Fibroblast of gingiva (primary cell): ENCODE measurements around the gene HTRA3.

Source experiments
- DNase-seq: peaks from one replicate; pipeline ENCODE4 v3.0.0-alpha.2; 2011; ENCODE audit warnings: low read depth

The HTRA3 gene

DNA sequence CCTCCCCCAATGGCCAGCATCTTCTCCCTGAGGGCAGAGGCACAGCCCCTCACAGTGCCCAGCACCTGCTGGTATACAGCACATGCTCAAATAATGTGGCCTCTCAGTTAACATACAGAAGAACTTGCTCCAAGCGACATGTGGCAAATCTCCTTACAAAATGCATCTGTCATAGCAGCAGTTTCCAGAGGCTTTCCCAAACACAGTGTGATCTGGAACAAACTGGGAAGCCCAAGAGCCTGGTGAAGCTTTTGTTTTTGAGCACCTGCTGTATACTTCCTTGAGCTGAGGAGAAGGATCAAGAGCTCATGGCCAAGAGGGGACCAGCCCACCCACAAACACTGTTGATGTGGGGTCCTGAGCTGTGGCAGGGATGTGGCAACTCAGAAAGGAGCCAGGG, 34.8 kb upstream of the HTRA3 start:
- DNase-seq: no peak

DNA sequence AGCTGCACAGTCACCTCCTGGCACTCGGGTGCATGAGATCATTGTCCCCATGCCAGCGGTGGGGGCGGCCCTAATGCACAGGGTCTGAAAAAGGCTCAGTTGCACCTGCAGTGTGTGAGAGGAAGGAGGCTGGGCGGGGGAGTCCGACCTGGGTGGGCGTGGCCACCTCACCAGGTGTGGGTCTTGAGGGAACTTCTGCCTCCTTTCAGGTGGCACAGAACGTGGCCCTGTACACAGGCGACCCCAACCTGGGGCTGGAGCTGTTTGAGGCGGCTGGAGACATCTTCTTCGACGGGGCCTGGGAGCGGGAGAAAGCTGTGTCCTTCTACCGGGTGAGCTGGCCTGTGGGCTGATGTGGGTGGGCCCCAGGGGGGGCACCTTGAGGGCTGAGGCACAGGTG, 34.3 kb upstream of the HTRA3 start:
- no peak for DNase-seq

DNA sequence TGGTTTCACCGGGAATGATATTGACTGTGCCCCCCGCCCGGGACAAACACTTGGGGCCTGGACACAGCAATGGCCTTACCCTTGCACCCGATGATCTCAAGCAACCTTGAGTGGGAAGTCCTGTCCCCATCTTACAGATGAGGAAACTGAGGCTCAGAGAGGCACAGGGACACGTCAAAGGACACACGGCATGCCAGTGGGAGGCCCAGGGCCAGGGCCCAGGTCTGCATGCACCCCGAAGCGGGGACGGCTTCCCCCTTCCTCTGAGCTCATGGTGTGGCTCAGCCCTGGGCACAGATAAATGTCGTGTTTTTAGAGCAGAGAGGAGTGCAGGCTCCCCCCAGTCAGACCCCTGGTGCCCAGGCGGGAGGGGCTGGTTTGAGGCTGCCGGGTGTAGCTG, 33.9 kb upstream of the HTRA3 start:
- DNase-seq: no peak

DNA sequence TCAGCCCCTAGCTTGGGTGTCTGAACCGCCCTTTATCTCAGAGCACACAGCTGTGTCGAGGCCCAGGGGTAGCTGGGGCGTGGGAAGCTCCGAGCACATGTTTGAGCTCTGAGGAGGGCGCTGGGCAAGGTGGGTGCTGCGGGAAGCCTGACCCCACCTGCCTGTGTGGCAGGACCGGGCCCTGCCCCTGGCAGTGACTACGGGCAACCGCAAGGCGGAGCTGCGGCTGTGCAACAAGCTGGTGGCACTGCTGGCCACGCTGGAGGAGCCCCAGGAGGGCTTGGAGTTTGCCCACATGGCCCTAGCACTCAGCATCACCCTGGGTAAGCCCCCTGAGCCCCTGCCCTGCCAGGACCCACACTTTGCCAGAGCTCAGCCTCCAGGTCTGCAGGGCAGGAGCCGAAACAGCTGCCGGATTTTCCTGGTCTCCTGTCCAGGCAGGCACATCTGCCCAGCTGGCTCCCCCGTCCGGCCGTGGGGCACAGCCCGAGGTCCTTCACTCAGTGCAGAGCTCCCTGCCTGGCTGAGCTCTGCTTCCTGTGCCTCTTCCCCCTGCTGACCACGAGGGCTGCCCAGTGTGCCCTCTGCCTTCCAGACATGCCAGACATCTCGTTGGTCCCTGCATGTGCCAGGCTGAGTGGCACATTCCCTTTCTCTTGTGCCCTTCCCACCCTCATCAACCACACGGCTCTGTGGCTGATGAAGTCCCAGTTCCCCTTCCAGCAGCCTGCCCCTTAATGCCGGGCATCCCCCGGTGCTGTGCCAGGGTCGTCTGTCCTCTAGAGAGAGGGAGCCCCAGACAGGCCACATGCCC, 33.2 kb upstream of the HTRA3 start:
- DNase-seq: no peak

DNA sequence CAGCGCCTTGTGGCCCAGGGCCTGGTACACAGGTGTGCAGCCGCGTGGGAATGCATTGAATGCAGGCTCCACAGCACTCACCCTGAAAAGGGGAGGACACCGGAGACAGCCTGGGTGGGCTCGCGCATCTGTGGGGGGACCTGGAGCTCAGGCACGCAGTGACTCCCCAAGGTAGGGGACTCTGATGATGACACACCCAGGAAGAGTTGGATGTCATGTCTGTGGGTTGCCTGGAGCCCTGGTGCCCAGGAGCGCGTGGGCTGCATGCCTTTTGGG, 32.7 kb upstream of the HTRA3 start:
- no peak for DNase-seq

DNA sequence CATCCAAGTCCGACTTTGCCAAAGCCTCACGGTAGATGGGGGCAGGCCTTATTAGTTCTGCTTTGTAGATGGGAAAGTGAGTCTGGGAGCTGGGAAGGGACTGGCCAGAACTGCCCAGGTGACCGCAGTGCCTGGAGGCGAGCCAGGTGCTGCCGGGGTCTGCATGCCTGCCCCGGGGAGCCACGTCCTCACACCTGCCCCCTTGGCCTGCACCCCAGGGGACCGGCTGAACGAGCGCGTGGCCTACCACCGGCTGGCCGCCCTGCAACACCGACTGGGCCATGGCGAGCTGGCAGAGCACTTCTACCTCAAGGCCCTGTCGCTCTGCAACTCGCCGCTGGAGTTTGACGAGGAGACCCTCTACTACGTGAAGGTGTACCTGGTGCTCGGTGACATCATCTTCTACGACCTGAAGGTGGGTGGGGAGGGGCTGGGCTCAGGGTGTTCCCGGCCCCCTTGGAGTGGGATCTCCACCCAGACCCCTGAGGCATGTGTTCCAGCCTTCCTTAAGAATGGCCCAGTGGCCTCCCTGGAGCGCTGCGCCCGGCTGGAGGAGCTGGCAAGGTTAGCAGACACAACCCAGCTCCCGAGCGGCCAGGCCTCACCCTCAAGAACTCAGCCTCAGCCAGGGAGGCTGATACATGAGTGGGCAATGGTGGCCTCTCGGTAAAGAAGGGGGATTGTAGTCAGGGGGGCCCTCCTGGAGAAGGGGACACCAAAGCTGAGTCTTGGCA, 32.1 kb upstream of the HTRA3 start:
- DNase-seq: no peak

DNA sequence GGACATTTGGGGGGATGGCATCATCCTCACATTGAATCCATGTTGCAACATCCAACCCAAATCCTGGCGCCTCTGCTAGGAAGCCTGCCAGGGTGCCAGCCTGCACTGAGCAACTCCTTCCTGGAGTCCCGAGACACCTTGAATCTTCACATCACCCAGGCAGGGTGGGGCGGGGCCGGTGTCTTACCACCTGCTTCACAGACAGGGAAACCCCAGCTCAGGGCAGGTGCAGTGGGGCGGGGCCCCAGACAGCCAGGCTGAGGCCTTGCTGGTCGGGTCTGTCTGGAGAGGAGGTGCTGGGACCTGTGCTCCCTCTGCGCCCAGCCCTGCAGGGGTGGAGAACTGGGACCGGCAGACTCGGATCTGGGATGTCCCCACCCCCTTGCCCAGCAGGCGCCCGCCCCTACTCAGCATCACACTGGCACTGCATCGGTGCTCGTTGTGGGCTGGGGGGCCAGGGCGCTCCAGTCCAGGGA, 31.5 kb upstream of the HTRA3 start:
- no peak for DNase-seq

DNA sequence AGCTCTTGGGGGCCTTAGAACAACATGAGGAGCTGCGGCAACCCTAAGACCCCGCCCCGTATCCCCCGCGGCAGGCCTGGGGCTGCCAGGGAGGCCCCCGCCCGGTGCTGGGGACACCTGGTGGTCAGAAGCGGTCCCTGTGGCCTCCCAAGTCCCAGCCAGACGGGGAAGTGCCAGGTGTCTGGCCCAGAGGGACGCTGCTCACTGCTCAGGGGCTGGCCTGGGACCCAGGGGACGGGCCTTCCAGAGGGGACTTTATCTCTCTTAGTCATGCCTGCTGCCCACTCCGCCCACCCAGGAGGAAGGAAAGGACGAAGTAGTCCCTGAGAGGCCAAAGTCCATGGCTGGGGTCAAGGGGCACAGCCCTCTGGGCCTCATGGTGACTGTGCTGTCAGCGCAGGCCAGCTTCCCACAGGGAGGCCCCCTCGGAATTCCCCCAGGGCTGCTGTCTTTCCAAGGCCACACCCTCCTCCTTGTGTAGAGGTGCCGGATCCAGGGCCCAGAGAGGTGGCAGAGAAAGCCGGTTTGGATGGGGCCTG, 31.0 kb upstream of the HTRA3 start:
- no peak for DNase-seq

DNA sequence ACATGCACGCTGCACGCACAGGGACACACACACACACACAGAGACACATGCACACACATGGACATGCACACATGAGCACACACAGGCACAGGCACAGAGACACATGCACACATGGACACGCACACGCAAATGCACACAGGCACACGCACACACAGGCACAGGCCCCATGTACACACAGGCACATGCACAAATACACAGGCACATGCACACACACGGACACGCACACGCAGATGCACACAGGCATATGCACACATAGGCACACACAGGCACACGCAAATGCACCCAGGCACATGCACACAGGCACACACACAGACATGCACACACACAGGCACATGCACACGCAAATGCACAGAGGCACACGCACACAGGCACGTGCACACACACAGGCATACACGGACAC, 30.3 kb upstream of the HTRA3 start:
- no peak for DNase-seq

DNA sequence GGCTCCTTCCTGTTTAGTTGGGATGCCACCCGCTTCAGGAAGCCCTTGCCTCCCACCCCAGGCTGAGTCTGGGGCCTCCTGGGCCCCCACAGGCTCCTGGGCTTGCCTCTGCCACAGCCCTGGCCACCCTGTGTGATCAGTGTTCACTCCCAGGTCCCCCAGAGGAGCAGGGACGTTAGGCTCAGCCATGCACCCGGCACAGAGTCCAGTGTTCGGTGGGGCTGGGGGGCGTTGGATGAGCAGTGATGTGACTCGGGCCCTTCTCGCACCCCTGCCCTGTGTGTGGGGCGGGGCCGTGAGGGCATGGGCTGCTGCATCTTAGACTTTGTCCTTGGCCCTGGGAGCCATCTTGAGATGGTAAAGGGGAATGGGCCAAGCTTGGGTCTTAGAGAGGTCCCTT, 29.9 kb upstream of the HTRA3 start:
- DNase-seq: no peak

DNA sequence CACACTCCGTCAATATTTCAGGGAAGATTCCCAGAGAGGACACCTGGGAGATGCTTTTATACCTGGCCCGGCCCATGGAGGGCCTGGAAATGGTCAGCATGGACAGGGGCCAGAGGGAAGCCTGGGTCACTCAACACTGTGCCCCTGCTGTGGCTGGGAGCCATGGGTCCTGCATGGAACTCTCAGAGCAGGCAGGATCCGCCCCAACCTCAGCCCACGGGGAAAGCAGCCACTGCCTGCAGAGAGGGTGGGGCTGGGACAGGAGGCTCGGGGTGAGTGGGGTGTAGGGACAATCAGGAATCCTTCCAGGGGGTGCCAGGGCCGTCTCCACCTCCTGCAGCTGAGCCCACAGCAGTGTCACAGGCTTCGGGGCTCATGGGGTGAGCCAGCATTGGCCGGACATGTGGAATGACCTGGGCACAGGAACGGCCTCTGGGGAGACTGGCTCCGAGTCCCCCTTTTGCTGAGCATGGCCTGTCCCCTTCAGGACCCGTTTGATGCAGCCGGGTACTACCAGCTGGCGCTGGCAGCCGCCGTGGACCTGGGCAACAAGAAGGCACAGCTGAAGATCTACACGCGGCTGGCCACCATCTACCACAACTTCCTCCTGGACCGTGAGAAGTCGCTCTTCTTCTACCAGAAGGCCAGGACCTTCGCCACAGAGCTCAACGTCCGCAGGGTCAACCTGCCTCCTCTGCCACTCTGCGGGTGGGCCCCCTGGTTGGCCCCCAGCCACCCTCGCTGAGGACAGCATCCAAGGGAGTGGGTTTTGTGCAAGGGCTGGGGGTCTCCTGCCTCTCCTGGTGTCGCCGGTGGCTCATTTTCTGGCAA, 29.1 kb upstream of the HTRA3 start:
- no peak for DNase-seq

DNA sequence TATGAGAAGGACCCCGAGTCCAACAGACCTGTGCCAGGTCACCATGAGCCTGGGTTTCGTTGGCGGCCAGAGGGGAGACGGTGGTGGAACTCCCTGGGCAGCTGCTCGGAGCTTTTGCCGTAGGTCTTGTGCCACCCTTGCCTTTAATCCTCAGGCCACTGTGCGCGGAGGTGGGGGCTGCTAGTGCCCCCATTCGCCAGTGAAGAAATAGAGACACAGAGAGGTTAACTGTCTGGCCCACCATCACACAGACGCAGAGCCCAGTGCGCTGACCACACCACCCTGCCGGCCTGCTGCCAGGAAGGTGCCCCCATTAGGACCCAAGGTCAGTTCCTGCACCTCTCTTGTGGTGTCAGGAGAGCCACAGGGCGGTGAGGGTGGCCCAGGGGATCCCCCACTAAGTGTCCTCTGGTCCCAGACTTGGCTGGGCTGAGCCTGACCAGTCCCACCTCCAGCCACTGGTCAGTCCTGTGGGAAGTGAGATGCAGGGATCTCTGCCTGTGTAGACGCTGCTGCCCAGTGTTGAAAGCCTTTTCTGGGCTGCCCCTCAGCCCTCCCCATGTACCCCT, 28.3 kb upstream of the HTRA3 start:
- no peak for DNase-seq

DNA sequence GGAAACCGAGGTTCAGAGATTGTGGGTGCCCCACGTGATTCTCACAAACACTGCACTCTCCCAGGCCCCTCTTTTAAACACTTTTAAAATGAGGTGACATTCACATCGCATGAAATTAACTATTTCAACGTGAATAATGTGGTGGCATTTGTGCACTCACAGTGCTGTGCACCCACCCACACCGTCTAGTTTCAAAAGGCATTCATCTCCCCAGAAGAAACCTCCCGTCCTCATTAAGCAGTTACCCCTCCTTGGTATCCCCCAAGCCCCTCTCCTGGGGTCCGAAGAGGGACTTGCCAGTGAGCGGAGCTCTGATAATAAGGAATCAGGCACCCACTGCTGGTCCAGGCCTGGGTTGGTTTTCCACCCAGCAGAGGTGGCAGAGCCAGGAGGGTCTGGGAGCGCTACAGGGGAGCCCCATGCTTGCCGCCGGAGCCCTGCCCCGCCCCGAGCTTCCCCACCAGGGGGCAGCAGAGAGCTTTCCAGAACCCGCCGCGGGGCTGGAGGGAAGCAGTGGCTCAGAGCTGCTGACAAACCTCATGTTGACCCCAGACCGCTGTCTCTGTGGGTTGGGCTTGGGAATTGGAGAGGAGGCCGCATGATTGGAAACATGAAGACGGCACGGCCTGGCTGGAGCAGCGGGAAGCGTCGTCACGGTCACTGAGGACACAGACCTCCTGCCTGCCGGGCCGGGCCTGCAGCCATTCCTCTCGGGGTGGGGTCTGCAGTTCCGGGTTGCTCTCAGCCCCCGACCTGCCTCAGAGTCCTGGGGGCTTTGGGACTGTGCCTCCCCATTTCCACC, 27.5 kb upstream of the HTRA3 start:
- peak; percentile 92 for DNase-seq

DNA sequence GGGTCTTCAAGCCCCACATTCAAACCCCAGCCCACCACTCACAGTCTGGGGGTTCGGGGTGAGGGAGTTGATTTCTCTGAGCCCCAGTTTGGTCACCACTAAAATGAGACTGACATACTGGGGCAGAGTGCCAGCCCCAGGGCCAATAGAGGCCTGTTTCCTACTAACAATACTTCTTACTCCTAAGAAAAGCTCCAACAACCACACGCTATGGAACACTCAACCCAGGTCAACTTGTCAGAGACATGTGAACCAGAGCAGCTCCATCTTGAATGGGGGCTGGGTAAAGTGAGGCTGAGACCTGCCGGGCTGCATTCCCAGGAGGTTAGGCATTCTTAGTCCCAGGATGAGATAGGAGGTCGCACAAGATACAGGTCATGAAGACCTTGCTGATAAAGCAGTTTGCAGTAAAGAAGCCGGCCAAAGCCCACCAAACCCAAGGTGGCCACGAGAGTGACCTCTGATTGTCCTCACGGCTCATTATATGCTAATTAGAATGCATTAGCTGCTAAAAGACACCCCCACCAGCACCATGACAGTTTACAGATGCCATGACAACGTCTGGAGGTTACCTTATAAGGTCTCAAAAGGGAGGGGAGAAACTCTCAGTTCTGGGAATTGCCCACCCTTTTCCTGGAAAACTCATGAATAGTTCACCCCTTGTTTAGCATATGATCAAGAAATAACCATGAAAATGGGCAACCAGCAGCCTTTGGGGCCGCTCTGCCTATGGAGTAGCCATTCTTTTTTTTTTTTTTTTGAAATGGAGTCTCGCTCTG, 26.6 kb upstream of the HTRA3 start:
- no peak for DNase-seq

DNA sequence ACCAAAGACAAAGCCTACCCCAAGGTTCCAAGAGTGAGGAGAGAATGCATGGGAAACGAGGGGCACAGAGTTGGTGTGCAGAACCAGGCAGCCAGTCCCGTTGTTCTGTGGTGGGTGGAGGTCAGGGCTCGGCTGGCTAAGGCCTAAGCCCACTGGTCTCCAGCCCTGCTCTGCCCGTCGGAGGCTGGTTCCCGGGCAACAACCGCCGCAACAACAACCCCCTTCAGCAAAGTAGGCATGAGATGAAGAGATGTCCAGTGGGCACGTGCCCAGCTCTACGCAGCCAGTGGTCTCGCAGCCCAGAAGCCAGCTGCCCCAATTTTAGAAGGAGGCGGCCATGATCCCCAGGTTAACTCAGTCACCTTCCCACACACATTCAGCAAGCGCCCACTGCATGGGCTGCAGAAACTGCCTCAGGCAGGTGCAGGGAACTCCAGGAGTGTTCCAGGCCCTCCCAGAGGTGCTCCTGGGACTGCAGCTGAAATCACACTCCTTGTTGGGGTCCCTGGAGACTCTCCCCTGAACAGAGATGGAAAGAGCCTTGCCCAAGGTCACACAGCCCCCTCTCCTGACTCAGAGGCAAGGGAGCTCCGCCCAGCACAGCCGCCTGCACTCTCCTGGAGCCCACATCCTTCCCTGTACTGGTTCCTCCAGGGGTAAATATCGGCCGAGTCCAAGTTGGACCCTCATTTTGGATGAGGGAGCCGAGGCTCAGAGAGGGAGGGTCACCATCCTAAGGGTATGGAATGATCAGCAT, 25.4 kb upstream of the HTRA3 start:
- DNase-seq: no peak

DNA sequence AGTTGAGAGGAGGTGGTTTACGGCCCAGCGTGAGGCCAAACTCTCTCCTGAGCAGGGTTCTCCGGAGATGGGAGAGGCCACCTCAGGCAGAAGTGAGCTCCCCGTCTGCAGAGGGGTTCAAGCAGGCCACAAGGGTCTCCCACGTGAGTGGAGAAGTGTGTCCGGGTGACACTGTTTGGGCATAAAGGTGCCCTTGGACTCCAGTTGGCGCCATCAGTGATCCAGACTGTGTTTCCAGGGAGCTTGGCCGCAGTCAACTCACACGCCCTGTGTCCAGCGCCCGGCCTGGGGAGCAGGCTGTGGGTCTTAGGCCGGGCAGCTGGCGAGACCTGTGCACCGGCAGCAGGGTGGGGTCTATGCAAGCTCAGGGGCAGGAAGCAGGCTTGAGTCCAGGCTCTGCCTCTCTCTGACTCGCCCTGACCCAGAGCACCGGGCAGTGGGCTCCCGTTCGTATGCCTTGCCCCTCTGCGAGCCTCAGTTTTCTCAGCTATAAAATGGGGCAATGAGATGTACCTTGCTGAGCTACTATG, 24.6 kb upstream of the HTRA3 start:
- no peak for DNase-seq

DNA sequence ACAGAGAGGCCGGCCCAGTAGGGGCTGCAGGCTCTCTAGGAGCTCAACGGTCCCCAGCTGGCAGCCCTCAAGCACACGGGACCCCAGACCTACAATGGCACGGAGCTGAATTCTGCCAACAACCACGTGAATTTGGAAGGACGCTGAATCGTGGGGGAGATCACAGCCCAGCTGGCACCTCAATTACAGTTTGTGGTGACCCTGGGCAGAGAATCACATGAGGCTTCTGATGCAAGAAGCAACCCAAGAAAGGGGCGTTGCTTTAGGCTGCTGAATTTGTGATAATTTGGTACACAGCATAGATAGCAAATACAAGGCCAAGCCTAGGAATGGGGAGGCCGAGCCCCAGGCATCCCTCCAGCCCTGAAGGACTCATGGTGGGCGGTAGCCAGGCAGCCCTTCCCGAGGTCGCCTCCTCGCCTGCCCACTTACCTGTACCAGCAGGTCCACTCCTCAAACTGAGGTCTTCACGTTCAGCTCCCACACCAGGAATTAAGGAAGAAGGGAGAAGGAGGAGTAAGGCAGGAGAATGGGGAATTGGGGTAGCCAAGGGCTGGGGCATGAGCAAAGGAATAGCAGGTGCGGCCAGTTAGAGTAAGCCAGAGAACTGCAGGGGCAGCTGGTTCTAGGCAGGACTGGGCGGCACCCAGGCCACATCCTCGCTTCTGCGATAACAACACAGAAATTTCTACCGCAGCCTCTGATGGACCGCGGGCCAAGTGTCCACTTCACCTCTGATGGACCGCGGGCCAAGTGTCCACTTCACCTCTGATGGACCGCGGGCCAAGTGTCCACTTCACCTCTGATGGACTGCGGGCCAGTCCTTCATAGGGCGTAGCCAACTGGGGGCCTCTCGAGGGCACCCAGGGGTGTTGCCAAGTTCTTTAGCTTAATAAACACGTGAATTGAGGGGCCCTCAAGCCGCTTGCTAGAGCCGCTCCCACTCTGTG, 23.4 kb upstream of the HTRA3 start:
- no peak for DNase-seq
